Astrocyte (in vitro differentiated cells and primary cell): ENCODE results near the gene RCOR1.

Experiments
- EZH2 ChIP-seq: IDR thresholded peaks from 2 replicates; pipeline ENCODE4 v1.6.1; 2012; ENCODE audit warnings: mild to moderate bottlenecking, low read length, inconsistent platforms; ENCODE audit not compliant: insufficient read depth
- TF ChIP-seq, protein P1 (sequence below): IDR thresholded peaks from 2 replicates; pipeline ENCODE4 v1.5.1; 2011; ENCODE audit warnings: low read depth, mild to moderate bottlenecking, inconsistent platforms, low read length, moderate library complexity; ENCODE audit not compliant: insufficient read depth

GRCh38 chr14:102629808-102630350, 37.4 kb downstream of the RCOR1 start:
- TF ChIP-seq EZH2: no peak
- TF ChIP-seq, protein P1, sequence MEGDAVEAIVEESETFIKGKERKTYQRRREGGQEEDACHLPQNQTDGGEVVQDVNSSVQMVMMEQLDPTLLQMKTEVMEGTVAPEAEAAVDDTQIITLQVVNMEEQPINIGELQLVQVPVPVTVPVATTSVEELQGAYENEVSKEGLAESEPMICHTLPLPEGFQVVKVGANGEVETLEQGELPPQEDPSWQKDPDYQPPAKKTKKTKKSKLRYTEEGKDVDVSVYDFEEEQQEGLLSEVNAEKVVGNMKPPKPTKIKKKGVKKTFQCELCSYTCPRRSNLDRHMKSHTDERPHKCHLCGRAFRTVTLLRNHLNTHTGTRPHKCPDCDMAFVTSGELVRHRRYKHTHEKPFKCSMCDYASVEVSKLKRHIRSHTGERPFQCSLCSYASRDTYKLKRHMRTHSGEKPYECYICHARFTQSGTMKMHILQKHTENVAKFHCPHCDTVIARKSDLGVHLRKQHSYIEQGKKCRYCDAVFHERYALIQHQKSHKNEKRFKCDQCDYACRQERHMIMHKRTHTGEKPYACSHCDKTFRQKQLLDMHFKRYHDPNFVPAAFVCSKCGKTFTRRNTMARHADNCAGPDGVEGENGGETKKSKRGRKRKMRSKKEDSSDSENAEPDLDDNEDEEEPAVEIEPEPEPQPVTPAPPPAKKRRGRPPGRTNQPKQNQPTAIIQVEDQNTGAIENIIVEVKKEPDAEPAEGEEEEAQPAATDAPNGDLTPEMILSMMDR: no peak
